Trophoblast cell (in vitro differentiated cells and primary cell): ENCODE results near the gene TLE7.

Experiments used
- DNase-seq, 2 donors: peaks; one replicate each; pipeline ENCODE4 v3.0.0-alpha.2; 2016
- H2AFZ ChIP-seq: 2 replicates; pipeline ENCODE4 v1.6.1; 2013; ENCODE audit warnings: low read length, moderate library complexity, mild to moderate bottlenecking; ENCODE audit not compliant: insufficient read depth, poor library complexity
- H2AK5ac ChIP-seq: 2 replicates; pipeline ENCODE4 v1.6.1; 2013; ENCODE audit warnings: mild to moderate bottlenecking, low read length
- H2BK120ac ChIP-seq: 2 replicates; pipeline ENCODE4 v1.6.1; 2013; ENCODE audit warnings: low read length, mild to moderate bottlenecking, moderate library complexity; ENCODE audit not compliant: insufficient read depth, poor library complexity
- H2BK12ac ChIP-seq: 2 replicates; pipeline ENCODE4 v1.6.1; 2013; ENCODE audit warnings: mild to moderate bottlenecking, low read length, moderate library complexity
- H2BK5ac ChIP-seq: 2 replicates; pipeline ENCODE4 v1.6.1; 2013; ENCODE audit warnings: low read length, low read depth, moderate library complexity, mild to moderate bottlenecking; ENCODE audit not compliant: poor library complexity
- H3K14ac ChIP-seq: 2 replicates; pipeline ENCODE4 v1.6.1; 2013; ENCODE audit warnings: mild to moderate bottlenecking, low read length
- H3K18ac ChIP-seq: 2 replicates; pipeline ENCODE4 v1.6.1; 2013; ENCODE audit warnings: mild to moderate bottlenecking, low read length
- H3K23ac ChIP-seq: 2 replicates; pipeline ENCODE4 v1.6.1; 2013; ENCODE audit warnings: low read length
- H3K27ac ChIP-seq: 2 replicates; pipeline ENCODE4 v1.5.1; 2013; ENCODE audit warnings: low read depth, mild to moderate bottlenecking, inconsistent platforms, low read length, moderate library complexity
- H3K27me3 ChIP-seq: 2 replicates; pipeline ENCODE4 v1.6.1; 2013; ENCODE audit warnings: inconsistent platforms, mild to moderate bottlenecking, low read length, moderate library complexity; ENCODE audit not compliant: insufficient read depth
- H3K36me3 ChIP-seq, 2 experiments: 1 replicate in 1 of 2; 2 replicates in 1 of 2; pipeline ENCODE4 v1.6.1; 2013; ENCODE audit warnings: low read length in 2 of 2, mild to moderate bottlenecking in 2 of 2, moderate library complexity in 1 of 2; ENCODE audit not compliant: insufficient read depth in 2 of 2, control insufficient read depth in 1 of 2
- H3K4ac ChIP-seq: 2 replicates; pipeline ENCODE4 v1.6.1; 2013; ENCODE audit warnings: low read depth, mild to moderate bottlenecking, low read length, moderate library complexity
- H3K4me1 ChIP-seq, 2 experiments: 1 replicate in 1 of 2; 2 replicates in 1 of 2; pipeline ENCODE4 v1.6.1; 2013; ENCODE audit warnings: low read length in 2 of 2, mild to moderate bottlenecking in 2 of 2, moderate library complexity in 1 of 2; ENCODE audit not compliant: insufficient read depth in 2 of 2, control insufficient read depth in 1 of 2
- H3K4me2 ChIP-seq: 2 replicates; pipeline ENCODE4 v1.6.1; 2013; ENCODE audit warnings: inconsistent platforms, mild to moderate bottlenecking, low read length, moderate library complexity
- H3K4me3 ChIP-seq: 2 replicates; pipeline ENCODE4 v1.5.1; 2013; ENCODE audit warnings: mild to moderate bottlenecking, low read depth, low read length, inconsistent platforms
- H3K79me1 ChIP-seq: one replicate; pipeline ENCODE4 v1.6.1; 2013; ENCODE audit warnings: low read length
- H3K79me2 ChIP-seq: 2 replicates; pipeline ENCODE4 v1.6.1; 2013; ENCODE audit warnings: low read length, mild to moderate bottlenecking; ENCODE audit not compliant: control insufficient read depth, insufficient read depth, poor library complexity
- H3K9ac ChIP-seq: 2 replicates; pipeline ENCODE4 v1.6.1; 2013; ENCODE audit warnings: mild to moderate bottlenecking, low read length
- H3K9me3 ChIP-seq: 2 replicates; pipeline ENCODE4 v1.6.1; 2013; ENCODE audit warnings: low read depth, mild to moderate bottlenecking, control low read depth, inconsistent platforms, low read length; ENCODE audit not compliant: insufficient read depth
- H4K12ac ChIP-seq: 2 replicates; pipeline ENCODE4 v1.6.1; 2013; ENCODE audit warnings: low read depth, mild to moderate bottlenecking, low read length, moderate library complexity
- H4K8ac ChIP-seq: 2 replicates; pipeline ENCODE4 v1.6.1; 2013; ENCODE audit warnings: low read depth, mild to moderate bottlenecking, low read length, moderate library complexity
- H4K91ac ChIP-seq: one replicate; pipeline ENCODE4 v1.6.1; 2013; ENCODE audit warnings: low read depth, mild to moderate bottlenecking, low read length, moderate library complexity
- WGBS: extraction: QIAGEN DNeasy Blood & Tissue Kit; methylation state at CpG from one replicate; pipeline ENCODE4 v1.1.7; 2013; ENCODE audit warnings: missing lambda C conversion rate; ENCODE audit not compliant: insufficient read length, insufficient coverage; ENCODE audit errors: extremely low coverage; 5-methylcytosine and 5-hydroxymethylcytosine counted together

The TLE7 gene

GRCh38 chr16:71432906-71433305, 8.9 kb downstream of the TLE7 start:
- no peak overlapping the region for H2BK5ac ChIP-seq
- H3K9ac ChIP-seq: no peak overlapping the region
- H3K18ac ChIP-seq: no peak overlapping the region
- no peak overlapping the region for H3K4me2 ChIP-seq
- no peak overlapping the region for H3K4ac ChIP-seq
- H2BK120ac ChIP-seq: no peak overlapping the region
- no peaks in the 10 kb centered on the region for H3K27me3 ChIP-seq
- peaks cover 3% of the 10 kb centered on the region for H3K79me1 ChIP-seq
- H2BK12ac ChIP-seq: no peak overlapping the region
- no peak overlapping the region for H3K4me3 ChIP-seq
- H3K23ac ChIP-seq: no peak overlapping the region
- peaks cover 2 to 6% of the 10 kb centered on the region in 2 experiments for H3K4me1 ChIP-seq
- H3K79me2 ChIP-seq: no peaks in the 10 kb centered on the region
- no peak overlapping the region for H4K12ac ChIP-seq
- no peak overlapping the region for H2AK5ac ChIP-seq
- no peak overlapping the region for H4K91ac ChIP-seq
- H2AFZ ChIP-seq: no peak overlapping the region
- no peak overlapping the region for H3K14ac ChIP-seq
- WGBS: no CpG with 5 or more reads among the region's 6 CpGs
- DNase-seq: no peak
- H3K9me3 ChIP-seq: peaks cover 5% of the 10 kb centered on the region
- no peak overlapping the region for H3K27ac ChIP-seq
- no peaks in the 10 kb centered on the region for H3K36me3 ChIP-seq
- H4K8ac ChIP-seq: no peak overlapping the region

- Histone ChIP-seq H3K14ac (no peak overlapping the region), H3K79me2 (no peaks in the 10 kb centered on the region), H2BK12ac (no peak overlapping the region), H3K36me3 (no peaks in the 10 kb centered on the region), H3K79me1 (no peaks in the 10 kb centered on the region), H3K27me3 (no peaks in the 10 kb centered on the region), H2BK120ac (no peak overlapping the region), H3K23ac (no peak overlapping the region), H2AK5ac (no peak overlapping the region), H4K12ac (no peak overlapping the region), H2AFZ (no peak overlapping the region), H4K91ac (no peak overlapping the region), H3K4ac (no peak overlapping the region), H3K9me3 (peaks cover 5% of the 10 kb centered on the region), H3K18ac (no peak overlapping the region), H3K4me2 (no peak overlapping the region), H2BK5ac (no peak overlapping the region), H3K4me3 (no peak overlapping the region), H4K8ac (no peak overlapping the region), H3K27ac (no peak overlapping the region), H3K4me1 (peaks cover 0 to 5% of the 10 kb centered on the region in 2 experiments), H3K9ac (no peak overlapping the region)
- no peak for DNase-seq
- no CpG with 5 or more reads among the region's 9 CpGs for WGBS
These were observed 9.9 kb downstream of the TLE7 start for GRCh38 chr16:71431991-71432390.

- no peak overlapping the region for H3K27ac ChIP-seq
- no peak overlapping the region for H3K4ac ChIP-seq
- no peak overlapping the region for H3K4me3 ChIP-seq
- H3K4me2 ChIP-seq: no peak overlapping the region
- H3K79me2 ChIP-seq: no peaks in the 10 kb centered on the region
- H2AK5ac ChIP-seq: no peak overlapping the region
- no peak overlapping the region for H3K14ac ChIP-seq
- H2AFZ ChIP-seq: no peak overlapping the region
- no CpG with 5 or more reads among the region's 14 CpGs for WGBS
- DNase-seq: no peak
- H2BK12ac ChIP-seq: no peak overlapping the region
- H3K79me1 ChIP-seq: no peaks in the 10 kb centered on the region
- peaks cover 5% of the 10 kb centered on the region for H3K9me3 ChIP-seq
- peaks cover 0 to 5% of the 10 kb centered on the region in 2 experiments for H3K4me1 ChIP-seq
- no peak overlapping the region for H3K23ac ChIP-seq
- H3K27me3 ChIP-seq: no peaks in the 10 kb centered on the region
- no peak overlapping the region for H2BK120ac ChIP-seq
- H4K91ac ChIP-seq: no peak overlapping the region
- H4K8ac ChIP-seq: no peak overlapping the region
- H2BK5ac ChIP-seq: no peak overlapping the region
- H3K9ac ChIP-seq: no peak overlapping the region
- H3K18ac ChIP-seq: no peak overlapping the region
- no peaks in the 10 kb centered on the region for H3K36me3 ChIP-seq
- H4K12ac ChIP-seq: no peak overlapping the region
These were observed 10.7 kb downstream of the TLE7 start for GRCh38 chr16:71431176-71431575.

- no peak overlapping the region for H2AFZ ChIP-seq
- no peak overlapping the region for H3K9ac ChIP-seq
- no peaks in the 10 kb centered on the region for H3K79me1 ChIP-seq
- H3K18ac ChIP-seq: no peak overlapping the region
- H3K23ac ChIP-seq: no peak overlapping the region
- H4K91ac ChIP-seq: no peak overlapping the region
- no peak overlapping the region for H3K4ac ChIP-seq
- H3K36me3 ChIP-seq: no peaks in the 10 kb centered on the region
- H4K8ac ChIP-seq: no peak overlapping the region
- H3K14ac ChIP-seq: no peak overlapping the region
- H2BK12ac ChIP-seq: no peak overlapping the region
- no peak overlapping the region for H2BK5ac ChIP-seq
- peaks cover 2% of the 10 kb centered on the region for H3K27me3 ChIP-seq
- no peak overlapping the region for H2AK5ac ChIP-seq
- WGBS: no CpG with 5 or more reads among the region's 6 CpGs
- H3K9me3 ChIP-seq: peaks cover 5% of the 10 kb centered on the region
- no peak overlapping the region for H3K27ac ChIP-seq
- H3K4me1 ChIP-seq: peaks cover 3 to 7% of the 10 kb centered on the region in 2 experiments
- H3K79me2 ChIP-seq: no peaks in the 10 kb centered on the region
- no peak overlapping the region for H2BK120ac ChIP-seq
- no peak overlapping the region for H4K12ac ChIP-seq
- no peak overlapping the region for H3K4me2 ChIP-seq
- DNase-seq: no peak
- no peak overlapping the region for H3K4me3 ChIP-seq
These were observed 11.1 kb downstream of the TLE7 start for GRCh38 chr16:71430744-71431143.
